DOHH2 (cell line): Measurements from ENCODE around the gene TUT4.

ENCODE experiments used
- H3F3A ChIP-seq: fragments of 200-600 bp; sonication (generic), shearing (Covaris generic); 2 replicates; pipeline ENCODE4 v1.6.0; 2016; ENCODE audit warnings: antibody characterized with exemption, mild to moderate bottlenecking; ENCODE audit not compliant: control insufficient read depth, insufficient read depth
- H3K27ac ChIP-seq: fragments of 200-600 bp; sonication (generic); 2 replicates; pipeline ENCODE4 v1.5.1; 2014; ENCODE audit warnings: low read depth, mild to moderate bottlenecking, low read length, moderate library complexity
- H3K27me3 ChIP-seq: fragments of 200-600 bp; sonication (generic); 2 replicates; pipeline ENCODE4 v1.6.1; 2014; ENCODE audit warnings: mild to moderate bottlenecking, low read length, mixed read lengths; ENCODE audit not compliant: control insufficient read depth
- H3K36me3 ChIP-seq: fragments of 200-600 bp; sonication (generic); 2 replicates; pipeline ENCODE4 v1.6.1; 2014; ENCODE audit warnings: mild to moderate bottlenecking, low read length, moderate library complexity, mixed read lengths; ENCODE audit not compliant: control insufficient read depth
- H3K4me1 ChIP-seq: fragments of 200-600 bp; sonication (generic); 2 replicates; pipeline ENCODE4 v1.6.1; 2014; ENCODE audit warnings: mild to moderate bottlenecking, low read length, mixed read lengths; ENCODE audit not compliant: control insufficient read depth
- H3K4me2 ChIP-seq: fragments of 200-600 bp; sonication (generic); 2 replicates; pipeline ENCODE4 v1.6.0; 2014; ENCODE audit warnings: mild to moderate bottlenecking, low read length, moderate library complexity
- H3K4me3 ChIP-seq: fragments of 200-600 bp; sonication (generic); 2 replicates; pipeline ENCODE4 v1.5.1; 2014; ENCODE audit warnings: mild to moderate bottlenecking, low read length, mixed read lengths
- H3K79me2 ChIP-seq: fragments of 200-600 bp; sonication (generic); 2 replicates; pipeline ENCODE4 v1.6.1; 2014; ENCODE audit warnings: mild to moderate bottlenecking, low read length, mixed read lengths; ENCODE audit not compliant: control insufficient read depth
- H3K9me2 ChIP-seq: fragments of 200-600 bp; sonication (generic); replicated peaks from 2 replicates; pipeline ENCODE4 v1.6.1; 2014; ENCODE audit warnings: mild to moderate bottlenecking, low read length, mixed read lengths; ENCODE audit not compliant: control insufficient read depth
- H3K9me3 ChIP-seq: fragments of 200-600 bp; sonication (generic); 2 replicates; pipeline ENCODE4 v1.6.1; 2014; ENCODE audit warnings: antibody characterized with exemption, low read length, mixed read lengths; ENCODE audit not compliant: control insufficient read depth, insufficient read depth
- H4K20me1 ChIP-seq: fragments of 200-600 bp; sonication (generic); 2 replicates; pipeline ENCODE4 v1.6.0; 2014; ENCODE audit warnings: low read depth, mild to moderate bottlenecking, antibody characterized with exemption, low read length, moderate library complexity; ENCODE audit not compliant: control insufficient read depth, insufficient read depth
- EZH2phosphoT487 ChIP-seq: fragments of 200-600 bp; sonication (generic); IDR thresholded peaks from 2 replicates; pipeline ENCODE4 v1.6.1; 2017; ENCODE audit warnings: borderline replicate concordance, mild to moderate bottlenecking, antibody characterized with exemption, low read length, moderate library complexity, mixed read lengths
- TF ChIP-seq, protein P1 (sequence below): fragments of 200-600 bp; sonication (generic); IDR thresholded peaks from one replicate; pipeline ENCODE4 v1.5.1; 2014; ENCODE audit warnings: antibody characterized with exemption, mild to moderate bottlenecking, low read depth, low read length; ENCODE audit not compliant: poor library complexity, severe bottlenecking

TUT4 gene

DNA sequence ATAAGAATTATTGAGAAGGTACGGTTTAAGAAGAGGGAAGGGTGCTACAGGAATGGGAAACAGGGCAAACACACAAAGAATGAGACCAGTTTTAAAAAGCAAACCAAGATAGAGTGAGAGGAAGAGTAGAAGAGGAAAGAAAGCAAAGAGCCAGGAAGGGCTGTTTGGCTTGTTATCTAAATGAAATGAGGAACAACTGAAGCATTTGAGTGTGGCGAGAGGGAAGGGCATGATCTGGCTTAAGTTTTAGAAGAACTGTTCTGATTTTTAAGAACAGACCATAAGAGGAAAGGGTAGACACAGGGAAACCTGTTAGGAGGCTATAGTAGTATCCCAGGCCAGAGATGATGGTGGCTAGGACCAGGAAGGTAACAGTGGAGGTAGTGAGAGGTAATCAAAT lies 73.8 kb downstream of the TUT4 start:
- H3F3A ChIP-seq: no peaks in the 10 kb centered on the region
- no peak overlapping the region for H3K4me2 ChIP-seq
- no peaks in the 10 kb centered on the region for H3K79me2 ChIP-seq
- no peak for TF ChIP-seq EZH2phosphoT487
- TF ChIP-seq, protein P1, sequence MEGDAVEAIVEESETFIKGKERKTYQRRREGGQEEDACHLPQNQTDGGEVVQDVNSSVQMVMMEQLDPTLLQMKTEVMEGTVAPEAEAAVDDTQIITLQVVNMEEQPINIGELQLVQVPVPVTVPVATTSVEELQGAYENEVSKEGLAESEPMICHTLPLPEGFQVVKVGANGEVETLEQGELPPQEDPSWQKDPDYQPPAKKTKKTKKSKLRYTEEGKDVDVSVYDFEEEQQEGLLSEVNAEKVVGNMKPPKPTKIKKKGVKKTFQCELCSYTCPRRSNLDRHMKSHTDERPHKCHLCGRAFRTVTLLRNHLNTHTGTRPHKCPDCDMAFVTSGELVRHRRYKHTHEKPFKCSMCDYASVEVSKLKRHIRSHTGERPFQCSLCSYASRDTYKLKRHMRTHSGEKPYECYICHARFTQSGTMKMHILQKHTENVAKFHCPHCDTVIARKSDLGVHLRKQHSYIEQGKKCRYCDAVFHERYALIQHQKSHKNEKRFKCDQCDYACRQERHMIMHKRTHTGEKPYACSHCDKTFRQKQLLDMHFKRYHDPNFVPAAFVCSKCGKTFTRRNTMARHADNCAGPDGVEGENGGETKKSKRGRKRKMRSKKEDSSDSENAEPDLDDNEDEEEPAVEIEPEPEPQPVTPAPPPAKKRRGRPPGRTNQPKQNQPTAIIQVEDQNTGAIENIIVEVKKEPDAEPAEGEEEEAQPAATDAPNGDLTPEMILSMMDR: no peak
- H4K20me1 ChIP-seq: no peaks in the 10 kb centered on the region
- no peaks in the 10 kb centered on the region for H3K9me3 ChIP-seq
- H3K4me1 ChIP-seq: no peaks in the 10 kb centered on the region
- no peaks in the 10 kb centered on the region for H3K27me3 ChIP-seq
- H3K36me3 ChIP-seq: peaks cover 44% of the 10 kb centered on the region
- H3K9me2 ChIP-seq: no peaks in the 10 kb centered on the region
- no peak overlapping the region for H3K4me3 ChIP-seq
- H3K27ac ChIP-seq: no peak overlapping the region

DNA sequence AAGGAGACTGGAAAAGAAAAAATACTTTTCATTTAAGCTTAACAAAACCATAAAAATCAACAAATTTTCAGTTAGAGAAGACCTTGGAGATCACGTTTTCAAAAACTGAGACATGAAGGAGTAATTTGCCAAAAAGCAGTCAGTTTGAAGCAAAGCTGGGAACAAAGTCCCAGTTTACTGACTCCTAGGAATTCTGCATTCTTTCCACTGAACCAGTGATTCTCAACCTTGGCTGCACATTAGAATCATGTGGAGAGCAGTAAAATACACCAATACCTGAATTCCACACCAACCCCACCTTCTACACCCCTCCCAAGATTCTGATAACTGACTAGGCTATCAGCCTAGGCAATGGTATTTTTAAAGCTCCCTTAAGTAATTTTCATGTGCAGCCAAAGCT lies 75.0 kb downstream of the TUT4 start:
- Histone ChIP-seq H3K79me2 (no peaks in the 10 kb centered on the region), H3K27ac (no peak overlapping the region), H3K9me2 (no peaks in the 10 kb centered on the region), H3K9me3 (no peaks in the 10 kb centered on the region), H3K4me1 (no peaks in the 10 kb centered on the region), H3K4me3 (no peak overlapping the region), H3K27me3 (no peaks in the 10 kb centered on the region), H4K20me1 (no peaks in the 10 kb centered on the region), H3F3A (no peaks in the 10 kb centered on the region), H3K4me2 (no peak overlapping the region), H3K36me3 (peaks cover 49% of the 10 kb centered on the region)
- TF ChIP-seq, protein P1: no peak
- TF ChIP-seq EZH2phosphoT487: no peak

DNA sequence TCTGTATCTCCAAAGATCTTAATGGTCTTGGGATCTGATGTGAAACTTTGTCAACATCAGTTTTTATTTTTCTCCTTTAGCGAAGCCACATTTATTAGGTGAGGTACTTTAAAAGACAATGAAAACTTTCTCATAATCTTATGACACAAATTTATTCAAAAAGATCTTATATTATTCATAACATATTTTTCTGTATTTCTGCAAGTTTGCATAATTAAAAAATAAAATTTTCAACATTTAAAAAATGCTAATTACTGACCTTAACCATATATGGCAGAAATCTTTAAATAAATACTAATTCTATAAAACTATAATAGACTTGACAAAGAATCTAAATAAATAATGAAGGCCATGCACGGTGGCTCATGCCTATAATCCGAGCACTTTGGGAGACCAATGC lies 75.9 kb downstream of the TUT4 start:
- Histone ChIP-seq H3K4me1 (no peaks in the 10 kb centered on the region), H3K9me3 (no peaks in the 10 kb centered on the region), H3K36me3 (peaks cover 49% of the 10 kb centered on the region), H3F3A (no peaks in the 10 kb centered on the region), H3K79me2 (no peaks in the 10 kb centered on the region), H3K4me2 (no peak overlapping the region), H3K27ac (no peak overlapping the region), H3K4me3 (no peak overlapping the region), H4K20me1 (no peaks in the 10 kb centered on the region), H3K27me3 (no peaks in the 10 kb centered on the region), H3K9me2 (no peaks in the 10 kb centered on the region)
- no peak for TF ChIP-seq EZH2phosphoT487
- TF ChIP-seq, protein P1: no peak

DNA sequence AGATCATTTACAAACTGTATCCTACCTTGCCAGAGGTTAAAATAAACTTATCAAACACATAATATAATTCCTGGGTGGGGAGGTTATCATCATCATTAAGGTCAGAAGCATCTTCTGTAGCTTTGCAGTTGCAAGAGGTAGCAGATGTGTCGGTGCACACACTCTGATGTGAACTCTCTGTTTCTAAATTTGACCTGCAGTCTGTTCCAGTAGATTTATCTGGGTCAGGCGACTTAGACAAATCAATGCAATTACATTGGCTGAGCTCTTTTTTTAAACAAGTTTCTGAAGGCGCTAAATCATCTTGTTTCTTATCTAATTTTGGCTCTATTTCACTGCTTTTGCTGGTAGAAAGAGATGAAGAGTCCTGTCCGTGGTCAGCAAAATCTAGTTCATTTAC lies 78.1 kb downstream of the TUT4 start:
- Histone ChIP-seq H3K9me3 (no peaks in the 10 kb centered on the region), H3K27me3 (no peaks in the 10 kb centered on the region), H3K27ac (no peak overlapping the region), H3K36me3 (peaks cover 39% of the 10 kb centered on the region), H3F3A (no peaks in the 10 kb centered on the region), H3K4me2 (no peak overlapping the region), H3K9me2 (no peaks in the 10 kb centered on the region), H4K20me1 (no peaks in the 10 kb centered on the region), H3K4me1 (no peaks in the 10 kb centered on the region), H3K4me3 (no peak overlapping the region), H3K79me2 (no peaks in the 10 kb centered on the region)
- TF ChIP-seq, protein P1: no peak
- no peak for TF ChIP-seq EZH2phosphoT487
